Effector memory CD8-positive, alpha-beta T cell (primary cell): ENCODE results near the gene KCND1.

Experiments
- ATAC-seq: fragments of 150-1000 bp; cut with Tn5 transposase; replicated peaks from 2 replicates; pipeline ENCODE4 v1.10.0; 2021; ENCODE audit warnings: mild to moderate bottlenecking, moderate library complexity
- DNase-seq, 3 experiments: peaks; one replicate each; pipeline ENCODE4 v3.0.0; 2021
- H3K27ac Mint-ChIP-seq, 2 donors: one replicate each; pipeline ENCODE4 v1.8.0; 2022; ENCODE audit warnings: mild to moderate bottlenecking in 2 of 2, mixed read lengths in 2 of 2, moderate library complexity in 2 of 2
- H3K27me3 Mint-ChIP-seq, 2 donors: one replicate each; pipeline ENCODE4 v1.8.0; 2022; ENCODE audit warnings: mixed read lengths in 2 of 2
- H3K36me3 Mint-ChIP-seq: one replicate; pipeline ENCODE4 v1.8.0; 2022; ENCODE audit warnings: mild to moderate bottlenecking, moderate library complexity, mixed read lengths; ENCODE audit not compliant: insufficient read depth
- H3K4me1 Mint-ChIP-seq, 2 donors: one replicate each; pipeline ENCODE4 v1.8.0; 2022; ENCODE audit warnings: low read depth in 2 of 2, mixed read lengths in 2 of 2
- H3K4me3 Mint-ChIP-seq, 2 donors: one replicate each; pipeline ENCODE4 v1.8.0; 2022; ENCODE audit warnings: mild to moderate bottlenecking in 2 of 2, mixed read lengths in 2 of 2, moderate library complexity in 2 of 2
- H3K9me3 Mint-ChIP-seq, 2 donors: one replicate each; pipeline ENCODE4 v1.8.0; 2022; ENCODE audit warnings: mixed read lengths in 2 of 2

Gene KCND1

GRCh38 chrX:48968377-48968776 lies 3.3 kb downstream of the KCND1 start:
- Mint-ChIP-seq H3K9me3 (no peaks in the 10 kb centered on the region), H3K36me3 (peaks cover 8% of the 10 kb centered on the region), H3K4me1 (peaks cover 10 to 19% of the 10 kb centered on the region in 2 donors), H3K27me3 (no peaks in the 10 kb centered on the region), H3K27ac (no peak overlapping the region), H3K4me3 (no peak overlapping the region)
- no peak for ATAC-seq
- no peak for DNase-seq

DNA sequence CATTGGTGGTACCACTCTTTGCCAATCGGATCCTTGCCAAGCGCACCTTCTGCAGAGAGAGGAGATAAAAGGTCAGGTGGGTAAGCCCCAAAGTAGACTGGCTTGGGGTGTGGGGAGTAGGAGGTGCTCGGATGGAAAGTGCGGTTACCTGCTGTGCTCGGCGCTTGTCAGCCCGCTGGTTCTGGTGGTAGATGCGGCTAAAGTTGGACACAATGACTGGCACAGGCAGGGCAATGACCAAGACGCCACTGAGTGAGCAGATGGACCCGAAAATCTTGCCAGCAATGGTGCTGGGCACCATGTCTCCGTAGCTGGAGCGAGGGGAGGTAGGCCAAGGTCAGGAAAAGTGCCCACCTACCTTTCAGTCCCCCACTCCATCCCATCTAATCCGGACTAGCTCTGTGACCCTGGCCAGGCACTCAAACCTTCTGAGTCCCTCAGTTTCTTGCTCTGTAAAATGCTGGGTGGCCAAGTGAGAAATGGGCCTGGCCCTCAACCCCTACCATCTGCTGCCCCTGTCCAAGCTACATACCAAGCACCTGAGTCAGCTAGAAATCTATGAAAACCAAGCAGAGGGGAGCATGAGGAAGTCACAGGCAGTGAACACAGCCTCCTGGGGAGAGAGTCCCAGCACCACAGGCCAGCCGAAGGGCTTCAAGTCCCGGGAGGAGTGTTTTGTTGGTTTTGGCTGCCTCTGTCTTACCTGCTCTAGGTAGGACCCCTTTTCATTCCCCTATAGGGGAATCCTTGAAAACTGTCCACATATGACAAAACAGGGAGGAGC lies 4.7 kb downstream of the KCND1 start:
- H3K36me3 Mint-ChIP-seq, result peaks cover 4% of the 10 kb centered on the region
- H3K9me3 Mint-ChIP-seq, result no peaks in the 10 kb centered on the region
- peaks cover 4 to 8% of the 10 kb centered on the region in 2 donors for H3K4me1 Mint-ChIP-seq
- no peak overlapping the region for H3K4me3 Mint-ChIP-seq
- no peak overlapping the region for H3K27ac Mint-ChIP-seq
- no peaks in the 10 kb centered on the region for H3K27me3 Mint-ChIP-seq
- DNase-seq (no peak), ATAC-seq (no peak)

- Mint-ChIP-seq H3K9me3 (no peaks in the 10 kb centered on the region), H3K4me1 (peaks cover 3 to 4% of the 10 kb centered on the region in 2 donors), H3K27me3 (no peaks in the 10 kb centered on the region), H3K36me3 (peaks cover 4% of the 10 kb centered on the region), H3K4me3 (no peak overlapping the region), H3K27ac (no peak overlapping the region)
- ATAC-seq (no peak), DNase-seq (no peak)
Observed at GRCh38 chrX:48965959-48966358, 5.7 kb downstream of the KCND1 start.

DNA sequence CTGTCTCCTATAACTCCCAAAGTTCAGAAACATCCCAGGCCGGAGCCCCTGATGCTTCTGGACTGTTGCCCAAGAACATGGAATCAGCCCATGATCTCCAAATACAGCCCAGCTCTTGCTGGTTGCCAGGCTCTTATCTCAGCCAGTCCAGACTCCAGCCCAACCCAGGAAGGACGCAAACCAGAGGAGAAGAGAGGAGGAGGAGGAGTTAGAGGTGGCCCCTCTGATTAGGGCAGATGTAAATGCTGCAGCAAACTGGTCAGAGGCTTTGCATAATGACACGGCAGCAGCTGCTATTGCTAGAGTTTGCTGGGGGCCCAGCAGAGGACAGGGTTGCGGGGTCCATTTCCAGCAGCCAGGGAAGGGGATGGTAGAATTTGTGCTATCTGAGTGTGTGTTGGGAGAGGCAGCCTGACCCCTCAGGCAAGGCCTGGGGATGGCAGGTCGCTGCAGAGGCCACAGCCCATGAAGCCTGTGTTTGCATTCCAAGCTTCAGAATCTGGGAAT lies 10.0 kb downstream of the KCND1 start:
- no peak for DNase-seq
- Mint-ChIP-seq H3K4me1 (peaks cover 6 to 8% of the 10 kb centered on the region in 2 donors), H3K27ac (peak overlapping the region; percentile 65 to 68), H3K27me3 (no peaks in the 10 kb centered on the region), H3K36me3 (peaks cover 24% of the 10 kb centered on the region), H3K4me3 (no peak overlapping the region), H3K9me3 (no peaks in the 10 kb centered on the region)
- ATAC-seq, result no peak

DNA sequence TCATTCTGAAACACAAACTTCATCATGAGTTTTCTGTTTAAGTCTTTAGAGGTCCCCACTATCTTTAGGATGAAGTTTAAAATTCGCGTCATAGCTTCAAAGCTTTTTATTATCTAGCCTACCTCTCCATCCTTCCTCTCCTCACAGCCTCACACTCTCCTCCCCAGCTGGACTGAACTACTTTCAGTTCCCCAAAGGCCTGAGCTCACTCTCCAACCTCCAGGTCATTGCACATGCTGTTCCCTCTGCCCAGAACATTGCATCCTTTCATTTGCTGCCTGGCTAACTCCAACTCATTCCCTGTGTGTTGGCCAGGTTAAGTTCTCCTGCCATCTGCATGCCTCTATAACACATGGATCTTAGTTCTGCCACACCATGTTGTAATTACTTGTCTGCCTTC lies 11.4 kb downstream of the KCND1 start:
- ATAC-seq (no peak), DNase-seq (no peak)
- peaks cover 6 to 12% of the 10 kb centered on the region in 2 donors for H3K4me1 Mint-ChIP-seq
- H3K4me3 Mint-ChIP-seq, result peak overlapping the region in 1 of 2 donors; percentile 61
- H3K9me3 Mint-ChIP-seq, result no peaks in the 10 kb centered on the region
- no peaks in the 10 kb centered on the region for H3K27me3 Mint-ChIP-seq
- H3K27ac Mint-ChIP-seq, result peak overlapping the region; percentile 69 to 100
- H3K36me3 Mint-ChIP-seq, result peaks cover 34% of the 10 kb centered on the region

- Mint-ChIP-seq H3K4me3 (peak overlapping the region; percentile 94 to 97), H3K4me1 (peaks cover 14 to 21% of the 10 kb centered on the region in 2 donors), H3K27ac (peak overlapping the region; percentile 100), H3K9me3 (no peaks in the 10 kb centered on the region), H3K27me3 (no peaks in the 10 kb centered on the region), H3K36me3 (peaks cover 45% of the 10 kb centered on the region)
- DNase-seq (peak in 1 of 3 experiments; percentile 27), ATAC-seq (no peak)
Observed at GRCh38 chrX:48958635-48959094, 13.0 kb downstream of the KCND1 start.

- H3K9me3 Mint-ChIP-seq, result no peaks in the 10 kb centered on the region
- DNase-seq (peak; percentile 88 to 90 (median 89)), ATAC-seq (peak; percentile 74)
- peaks cover 17 to 26% of the 10 kb centered on the region in 2 donors for H3K4me1 Mint-ChIP-seq
- H3K27me3 Mint-ChIP-seq, result no peaks in the 10 kb centered on the region
- H3K27ac Mint-ChIP-seq, result peak overlapping the region; percentile 100
- H3K4me3 Mint-ChIP-seq, result peak overlapping the region; percentile 94 to 97
- H3K36me3 Mint-ChIP-seq, result peaks cover 51% of the 10 kb centered on the region
Observed at GRCh38 chrX:48957827-48958634, 13.6 kb downstream of the KCND1 start.

DNA sequence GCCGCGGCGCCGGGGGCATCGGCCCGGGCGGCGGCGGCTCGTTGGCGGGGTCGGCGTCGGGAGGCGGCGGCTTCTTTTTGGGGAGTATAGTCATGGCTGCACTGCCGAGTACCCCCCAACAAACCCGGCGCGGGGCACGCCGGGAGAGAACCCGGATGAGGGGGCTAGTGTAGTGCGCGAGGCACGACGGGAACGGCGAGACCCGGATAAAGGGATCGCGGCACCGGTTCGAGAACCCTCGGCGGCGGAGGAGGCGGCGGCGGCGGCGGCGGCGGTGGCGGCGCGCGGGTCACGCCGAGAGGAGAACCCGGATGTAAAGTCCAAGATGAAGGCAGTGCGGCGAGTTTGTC lies 14.2 kb downstream of the KCND1 start, which contains the start of gene OTUD5:
Gene OTUD5 (minus strand): TSS at position 131 of the 350 bp plus-strand sequence. CDS start 37 bp downstream, at position 94.
- H3K36me3 Mint-ChIP-seq, result peaks cover 55% of the 10 kb centered on the region
- peak within 1 kb of the TSS; percentile 100 for H3K27ac Mint-ChIP-seq
- peaks cover 19 to 31% of the 10 kb centered on the region in 2 donors for H3K4me1 Mint-ChIP-seq
- H3K4me3 Mint-ChIP-seq, result peak within 1 kb of the TSS; percentile 94 to 97
- no peaks in the 10 kb centered on the region for H3K9me3 Mint-ChIP-seq
- peak; percentile 66 to 69 (median 66) for DNase-seq
- peak; percentile 53 for ATAC-seq
- H3K27me3 Mint-ChIP-seq, result no peaks in the 10 kb centered on the region

DNA sequence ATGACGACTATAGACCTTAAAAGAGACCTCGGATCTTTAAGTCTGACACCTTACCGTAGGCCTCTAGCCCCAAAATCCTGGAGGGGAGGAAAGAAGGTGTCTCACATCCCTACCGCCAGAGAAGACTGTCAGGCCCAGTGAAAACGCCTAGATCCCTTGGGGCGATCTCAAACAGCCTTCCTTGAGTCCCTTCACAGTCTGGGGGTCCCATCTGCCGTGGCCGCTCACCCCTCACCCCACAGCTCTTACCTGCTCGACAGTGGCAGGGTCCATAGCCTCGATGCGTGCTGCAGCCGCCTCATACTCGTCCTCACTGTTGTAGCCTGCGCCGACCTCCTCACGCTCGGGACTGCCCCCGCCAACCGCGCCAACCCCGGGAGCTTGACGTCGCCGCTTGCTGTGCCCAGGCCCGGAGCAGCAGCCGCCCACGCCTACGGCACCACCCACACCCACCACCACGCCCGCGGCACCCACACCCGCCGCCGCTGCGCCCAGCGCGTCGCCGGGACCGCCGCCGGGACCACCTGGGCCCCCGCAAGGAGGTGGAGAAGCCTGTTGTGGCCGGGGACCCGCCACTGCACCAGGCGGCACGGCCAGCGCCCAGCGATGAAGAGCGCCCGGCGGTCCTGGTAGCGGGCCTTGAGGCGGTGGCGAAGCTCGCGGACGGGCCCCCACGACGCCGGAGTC lies 14.8 kb downstream of the KCND1 start:
- Mint-ChIP-seq H3K36me3 (peaks cover 55% of the 10 kb centered on the region), H3K4me3 (peak overlapping the region; percentile 64 to 79), H3K4me1 (peaks cover 24 to 34% of the 10 kb centered on the region in 2 donors), H3K27ac (peak overlapping the region; percentile 94 to 100), H3K9me3 (no peaks in the 10 kb centered on the region), H3K27me3 (no peaks in the 10 kb centered on the region)
- peak; percentile 30 for ATAC-seq
- DNase-seq, result peak; percentile 51 to 62 (median 59)

DNA sequence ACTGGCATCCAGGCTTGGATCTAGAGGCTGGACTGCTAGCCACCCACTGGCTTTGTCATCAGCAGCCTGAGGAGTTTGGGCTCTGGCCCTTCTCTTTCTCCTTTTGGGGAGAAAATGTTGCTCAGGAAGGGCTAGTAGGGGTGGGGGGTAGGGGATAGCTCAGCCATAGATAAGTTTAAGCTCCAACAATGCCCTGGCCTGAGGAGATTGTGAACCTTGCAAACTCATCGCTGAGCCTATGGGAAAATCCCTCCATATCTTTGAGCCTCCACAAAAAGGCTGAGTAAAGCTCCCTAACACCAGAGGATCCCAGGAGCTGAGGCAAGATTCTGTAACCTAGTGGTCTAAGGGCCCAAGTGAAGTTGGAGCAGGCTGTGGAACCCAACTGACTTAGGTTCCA lies 23.1 kb downstream of the KCND1 start:
- peaks cover 17 to 34% of the 10 kb centered on the region in 2 donors for H3K4me1 Mint-ChIP-seq
- no peaks in the 10 kb centered on the region for H3K9me3 Mint-ChIP-seq
- H3K27ac Mint-ChIP-seq, result no peak overlapping the region
- DNase-seq (no peak), ATAC-seq (no peak)
- H3K27me3 Mint-ChIP-seq, result no peaks in the 10 kb centered on the region
- peaks cover 36% of the 10 kb centered on the region for H3K36me3 Mint-ChIP-seq
- no peak overlapping the region for H3K4me3 Mint-ChIP-seq

DNA sequence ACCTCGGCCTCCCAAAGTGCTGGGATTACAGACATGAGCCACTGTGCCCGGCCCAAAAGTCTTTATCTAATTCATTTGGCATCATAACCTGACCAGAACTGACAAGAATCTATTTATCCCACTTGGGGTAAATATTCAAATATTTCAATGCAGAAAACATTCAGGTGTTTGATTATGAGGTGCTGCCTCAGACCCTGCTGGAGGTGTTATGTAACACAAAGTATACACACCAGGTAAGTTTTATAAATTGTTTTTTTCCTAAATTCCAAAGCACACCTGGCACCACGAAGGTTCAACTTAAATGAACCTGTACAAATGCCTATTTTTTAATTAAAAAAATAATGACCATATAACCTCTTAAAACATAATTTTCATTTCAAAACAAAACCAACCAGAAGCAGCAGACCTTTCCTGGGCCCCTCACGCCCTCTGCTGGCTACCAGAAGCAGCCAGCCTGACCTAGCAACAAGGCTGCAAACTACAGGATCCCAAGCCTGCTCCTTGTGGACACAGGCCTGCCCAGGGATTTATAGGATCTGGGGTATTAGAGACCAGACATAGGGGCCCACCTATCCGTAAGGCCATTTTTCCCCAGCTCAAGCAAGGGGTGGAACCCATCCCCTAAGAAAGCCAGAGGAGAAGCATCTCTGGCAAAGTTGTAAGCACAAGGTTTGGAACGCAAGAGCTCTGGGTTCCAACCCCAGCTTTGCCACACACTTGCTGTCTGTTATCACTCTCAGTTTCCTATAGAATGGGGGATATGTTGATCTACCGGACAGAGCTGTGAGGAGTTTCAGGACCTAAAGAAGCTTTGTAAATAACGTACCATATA lies 25.9 kb downstream of the KCND1 start:
- Mint-ChIP-seq H3K27ac (peak overlapping the region; percentile 74 to 81), H3K4me1 (peaks cover 27 to 34% of the 10 kb centered on the region in 2 donors), H3K9me3 (no peaks in the 10 kb centered on the region), H3K36me3 (peaks cover 43% of the 10 kb centered on the region), H3K27me3 (no peaks in the 10 kb centered on the region), H3K4me3 (peak overlapping the region in 1 of 2 donors; percentile 42)
- ATAC-seq, result peak; percentile 67
- peak in 2 of 3 experiments; percentile 39 to 47 for DNase-seq

GRCh38 chrX:48942895-48943294 lies 28.7 kb downstream of the KCND1 start:
- Mint-ChIP-seq H3K36me3 (peaks cover 57% of the 10 kb centered on the region), H3K4me3 (peak overlapping the region; percentile 73 to 74), H3K4me1 (peaks cover 48% of the 10 kb centered on the region in 2 donors), H3K27me3 (no peaks in the 10 kb centered on the region), H3K27ac (peak overlapping the region; percentile 92 to 93), H3K9me3 (no peaks in the 10 kb centered on the region)
- ATAC-seq (no peak), DNase-seq (no peak)
